Epithelial cell of prostate (primary cell): ENCODE results near the gene OR4A16.

Experiments
- DNase-seq: peaks from one replicate; pipeline ENCODE4 v3.0.0-alpha.2; 2011; ENCODE audit warnings: low read depth, low spot score
- H3K27ac ChIP-seq: fragments of 450-650 bp; 2 replicates; pipeline ENCODE4 v1.5.1; 2017; ENCODE audit warnings: mild to moderate bottlenecking

OR4A16 gene

GRCh38 chr11:55342901-55343300 lies at the start of gene OR4A16:
Gene OR4A16, plus strand, starts transcription at chr11:55343201. Its CDS starts 0 bp downstream, at chr11:55343201.
- no peak within 1 kb of the TSS for H3K27ac ChIP-seq

GRCh38 chr11:55324500-55324899 lies 18.5 kb upstream of the OR4A16 start:
- no peak overlapping the region for H3K27ac ChIP-seq
- no peak for DNase-seq

More at GRCh38 chr11:55342901-55343300, at the start of gene OR4A16:
- no peak for DNase-seq

GRCh38 chr11:55345306-55345705 lies 2.3 kb downstream of the OR4A16 start:
- DNase-seq = no peak
- H3K27ac ChIP-seq = no peak overlapping the region

GRCh38 chr11:55349032-55349431 lies 6.0 kb downstream of the OR4A16 start:
- no peak for DNase-seq
- H3K27ac ChIP-seq = no peak overlapping the region

- no peak overlapping the region for H3K27ac ChIP-seq
- no peak for DNase-seq
These were observed 14.7 kb downstream of the OR4A16 start for GRCh38 chr11:55357560-55358184.

- no peak within 1 kb of the TSS for H3K27ac ChIP-seq
- no peak for DNase-seq
These were observed 24.7 kb downstream of the OR4A16 start, which contains the start of gene OR4A15 for GRCh38 chr11:55367674-55368073. Gene OR4A15, plus strand, starts transcription at chr11:55367974. Its CDS starts 0 bp downstream, at chr11:55367974.
